GM12892 (cell line): Measurements from ENCODE around the gene CLN6. TPM values are rescaled to one million over a fixed set of nuclear protein-coding genes. Genes with fewer than 3 reads are reported as not detected.
A peak's percentile ranks its signal among the peaks of the same experiment; 100 is the strongest.

ENCODE experiments used
- DNase-seq: peaks from one replicate; pipeline ENCODE4 v3.0.0; 2011; ENCODE audit not compliant: insufficient read length
- FAIRE-seq: peaks from 2 replicates; lab custom pipeline; 2011; peaks lifted over from hg19 to GRCh38; lab: Jason Lieb, UNC
- POLR2A ChIP-seq: IDR thresholded peaks from 2 replicates; pipeline ENCODE4 v1.6.1; 2011; ENCODE audit warnings: low read depth, low read length, control low read depth
- POLR2AphosphoS5 ChIP-seq: IDR thresholded peaks from 2 replicates; pipeline ENCODE4 v1.6.1; 2011; ENCODE audit warnings: low read depth, low read length, control low read depth
- TAF1 ChIP-seq: IDR thresholded peaks from 2 replicates; pipeline ENCODE4 v1.6.1; 2011; ENCODE audit warnings: low read depth, mild to moderate bottlenecking, control low read depth, low read length, borderline replicate concordance
- polyA plus RNA-seq: library from polyadenylated mRNA; unstranded; fragments of >200 nt; gene quantifications from one replicate; pipeline ENCODE4 v1.2.1, GENCODE V29; 2012; ENCODE audit warnings: missing spikeins, inconsistent platforms; ENCODE audit not compliant: missing spikeins

CLN6 gene
- polyA plus RNA-seq: 27.6 TPM

DNA sequence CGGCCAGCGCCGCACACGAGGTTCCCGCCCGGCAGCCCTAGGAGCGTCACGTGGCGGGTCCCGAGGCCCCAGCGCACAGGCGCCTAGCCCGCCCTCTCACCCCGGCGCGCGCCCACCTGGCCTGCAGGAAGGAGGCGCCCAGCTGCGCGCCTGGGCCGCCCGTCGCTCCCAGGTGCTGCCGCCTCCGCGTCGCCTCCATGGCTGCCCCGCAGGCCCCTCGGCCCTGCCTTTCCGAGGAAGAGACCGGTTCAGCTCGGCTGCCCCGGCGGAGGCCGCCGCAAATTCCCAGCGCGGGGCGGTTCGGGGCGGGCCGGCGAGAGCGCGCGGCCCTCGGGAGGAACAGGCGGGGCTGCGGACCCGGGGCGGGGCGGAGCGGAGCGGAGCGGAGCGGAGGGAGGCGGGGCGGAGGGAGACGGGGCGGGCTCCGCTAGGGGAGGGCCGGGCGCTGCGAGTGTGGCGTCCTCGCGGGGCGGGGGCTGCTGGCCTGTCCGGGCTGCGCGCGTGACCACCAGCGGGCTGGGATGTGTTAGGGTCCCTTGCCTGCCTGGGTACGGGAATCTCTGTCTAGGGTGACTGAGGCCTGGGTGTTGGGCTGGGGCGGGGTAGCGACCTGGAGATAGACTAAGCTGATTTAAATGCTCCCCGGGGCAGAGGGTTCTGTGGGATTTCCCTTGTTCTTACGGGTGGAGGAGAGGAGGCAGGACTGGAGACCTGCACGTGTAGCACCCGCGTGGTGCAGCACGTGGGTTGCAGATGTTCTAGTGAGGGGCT is at the start of gene CLN6:
CLN6 (minus strand) TSS at position 343 of the 771 bp plus-strand sequence; CDS start at position 199, 144 bp downstream.
- FAIRE-seq: peak; percentile 88
- DNase-seq: peak; percentile 87
- peak; percentile 17; the same call in 1 of the 2 replicates for TF ChIP-seq TAF1
- TF ChIP-seq POLR2AphosphoS5: no peak
- TF ChIP-seq POLR2A: peak; percentile 71; the same call in 1 of the 2 replicates

DNA sequence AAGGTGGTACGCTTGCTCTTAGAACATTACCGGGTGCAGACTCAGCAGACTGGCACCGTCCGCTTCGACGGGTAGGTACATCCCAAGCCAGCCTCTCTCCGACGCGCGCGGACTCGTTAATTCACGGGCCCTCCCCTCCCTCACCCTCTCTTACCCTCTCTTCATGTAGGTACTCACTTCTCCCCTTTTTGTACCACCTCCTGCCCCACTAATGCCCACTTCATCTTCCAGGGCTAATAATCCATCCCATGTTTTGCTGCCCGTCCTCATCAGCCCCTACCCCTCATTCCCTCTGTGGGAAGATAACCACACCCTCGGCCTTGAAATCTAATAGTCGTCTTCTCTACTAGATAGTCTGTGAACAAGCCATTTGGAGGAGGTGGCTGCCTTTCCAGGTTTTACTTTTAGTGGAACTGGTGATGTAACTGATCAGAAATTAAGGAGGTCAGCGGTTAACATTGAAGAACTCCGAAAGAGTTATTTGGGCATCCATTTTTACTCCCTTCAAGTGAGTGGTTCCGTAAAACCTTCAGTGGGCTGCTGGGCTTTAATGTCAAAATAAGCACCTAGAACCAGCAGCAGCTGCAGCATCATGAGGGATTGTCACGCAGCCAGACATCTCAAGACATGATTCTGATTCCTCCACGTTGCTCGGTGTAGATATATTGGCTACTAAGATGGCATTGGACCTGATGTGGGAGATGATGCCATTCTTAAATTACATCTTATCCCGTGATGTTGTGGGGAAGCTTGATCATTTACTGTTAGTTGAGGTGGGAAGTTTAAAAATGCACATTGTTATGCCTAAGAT is 49.3 kb upstream of the CLN6 start:
- DNase-seq (no peak), FAIRE-seq (no peak)
- TF ChIP-seq POLR2A (no peak), TAF1 (no peak), POLR2AphosphoS5 (no peak)

DNA sequence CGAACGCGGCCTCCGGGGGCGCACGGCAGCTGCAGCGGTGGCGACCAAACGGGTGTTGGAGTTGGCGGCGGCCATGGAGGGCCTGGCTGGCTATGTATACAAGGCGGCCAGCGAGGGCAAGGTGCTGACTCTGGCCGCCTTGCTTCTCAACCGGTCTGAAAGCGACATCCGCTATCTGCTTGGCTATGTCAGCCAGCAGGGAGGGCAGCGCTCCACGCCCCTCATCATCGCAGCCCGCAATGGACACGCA is 48.7 kb upstream of the CLN6 start:
- DNase-seq (no peak), FAIRE-seq (no peak)
- no peak for TF ChIP-seq POLR2AphosphoS5
- TF ChIP-seq POLR2A: no peak
- TF ChIP-seq TAF1: no peak

DNA sequence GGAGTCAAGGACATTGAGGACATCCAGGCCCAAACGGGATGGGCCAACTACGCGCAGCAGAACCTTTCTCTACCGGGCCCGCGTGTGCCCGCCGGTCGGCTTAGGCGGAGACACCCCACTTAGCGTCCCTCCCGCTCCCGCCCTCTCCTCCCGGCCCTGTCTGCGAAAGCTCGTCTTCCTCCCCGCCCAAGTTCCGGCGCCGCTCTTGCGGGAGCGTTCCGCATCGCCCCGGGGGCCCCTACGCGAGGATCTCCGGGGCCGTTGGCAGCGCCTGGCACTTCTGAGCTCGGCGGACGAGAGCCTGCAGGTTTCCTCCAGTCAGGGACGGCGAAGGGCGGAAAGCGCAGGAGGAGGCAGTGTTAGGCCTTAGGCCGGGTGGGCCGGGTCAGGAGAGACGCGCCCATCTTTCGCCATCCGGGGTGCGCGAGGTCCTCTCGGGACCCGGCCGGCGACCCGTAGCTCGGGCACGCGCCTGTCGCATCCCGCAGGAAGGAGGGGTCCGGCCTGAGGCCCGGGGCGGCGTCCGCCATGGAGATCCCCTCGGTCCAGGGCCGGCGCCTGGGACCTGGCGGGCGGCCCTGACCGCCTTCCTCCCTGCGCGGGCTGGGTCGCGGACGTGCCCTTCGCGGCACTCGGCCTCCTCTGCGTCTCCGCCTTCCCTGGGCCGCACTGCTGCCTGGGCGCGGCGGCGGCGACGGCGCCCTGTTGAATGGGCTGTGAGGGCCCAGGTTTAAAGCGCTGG is 48.2 kb upstream of the CLN6 start, which contains the start of gene FEM1B:
FEM1B (plus strand) TSS at position 143 of the 742 bp plus-strand sequence. CDS start 673 bp downstream, outside the sequence.
- peak; percentile 90 for TF ChIP-seq POLR2AphosphoS5
- peak; percentile 77 for TF ChIP-seq POLR2A
- peak; percentile 89 for TF ChIP-seq TAF1
- peak; percentile 82 for DNase-seq
- FAIRE-seq: peak; percentile 91

DNA sequence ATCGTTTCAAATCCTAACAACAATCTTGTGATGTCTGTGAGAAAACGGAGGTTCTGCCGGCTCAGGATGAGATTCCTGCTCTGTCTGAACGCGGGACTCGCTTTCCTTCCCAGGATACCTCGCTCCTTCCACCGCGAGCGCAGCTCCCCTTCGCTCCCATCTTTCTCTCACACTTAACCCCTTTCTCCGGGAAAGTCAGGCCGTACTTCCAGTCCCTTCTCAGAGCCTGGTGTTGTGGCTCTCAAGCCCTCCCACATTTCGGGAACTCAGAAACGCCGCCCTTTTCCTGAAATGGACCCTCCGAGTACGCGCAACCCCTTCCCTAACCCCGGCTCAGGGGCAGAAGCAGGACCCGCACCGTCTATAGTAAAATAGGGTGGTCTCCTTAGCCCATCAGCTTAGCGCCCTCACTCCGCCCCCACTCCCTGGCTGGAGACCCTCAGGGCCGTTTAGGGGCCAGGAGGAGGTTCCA is 47.6 kb upstream of the CLN6 start:
- FAIRE-seq: no peak
- DNase-seq: no peak
- TF ChIP-seq TAF1 (no peak), POLR2A (no peak), POLR2AphosphoS5 (no peak)

DNA sequence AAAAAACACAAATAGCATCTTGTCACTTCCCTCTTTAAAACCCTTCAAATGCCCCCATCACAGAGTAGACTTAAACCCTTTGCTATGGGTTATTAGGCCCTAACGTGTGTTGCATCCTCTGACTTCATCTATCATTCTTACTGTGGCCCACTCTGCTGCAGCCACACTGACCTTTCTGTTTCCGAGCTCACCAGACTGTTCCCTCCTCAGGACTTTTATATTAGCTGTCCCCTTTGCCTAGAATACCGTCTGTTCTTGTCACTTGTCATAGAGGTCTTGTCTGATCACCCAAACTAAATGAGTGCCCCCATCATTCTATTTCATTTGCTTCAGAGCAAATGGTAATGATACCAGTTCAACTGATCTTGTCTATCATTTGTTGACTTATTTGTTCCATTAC is 47.1 kb upstream of the CLN6 start:
- FAIRE-seq (peak; percentile 44), DNase-seq (no peak)
- TF ChIP-seq POLR2A: no peak
- TF ChIP-seq TAF1: no peak
- TF ChIP-seq POLR2AphosphoS5: no peak

DNA sequence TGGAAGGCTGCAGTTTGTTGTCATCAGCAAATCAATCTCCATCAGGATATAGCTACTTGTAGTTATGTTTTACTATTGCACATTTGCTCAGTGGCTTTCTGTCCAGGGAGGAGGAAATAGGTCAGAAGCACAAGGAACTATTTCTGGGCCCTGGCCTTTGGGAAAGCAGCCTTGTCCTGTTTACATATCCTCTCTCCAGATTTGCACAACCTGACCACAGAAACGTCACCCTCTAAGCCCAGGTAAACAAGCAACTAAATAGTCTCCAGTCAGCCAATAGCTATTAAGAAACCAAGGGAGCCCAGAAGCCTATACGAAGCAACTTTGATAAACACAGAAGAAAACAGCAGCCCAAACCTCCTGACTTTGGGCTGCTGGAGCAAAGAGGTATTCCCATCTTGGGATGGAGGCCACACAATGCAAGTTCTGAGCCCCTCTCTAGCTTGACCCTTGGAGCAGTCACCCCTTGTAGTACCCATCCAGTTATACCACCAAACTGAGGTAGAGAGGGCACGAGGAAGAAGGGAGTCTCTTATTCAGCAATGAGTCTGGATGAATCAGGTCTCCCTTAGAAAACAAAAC is 45.7 kb upstream of the CLN6 start:
- no peak for DNase-seq
- TF ChIP-seq POLR2AphosphoS5 (no peak), POLR2A (no peak), TAF1 (no peak)
- FAIRE-seq: no peak

DNA sequence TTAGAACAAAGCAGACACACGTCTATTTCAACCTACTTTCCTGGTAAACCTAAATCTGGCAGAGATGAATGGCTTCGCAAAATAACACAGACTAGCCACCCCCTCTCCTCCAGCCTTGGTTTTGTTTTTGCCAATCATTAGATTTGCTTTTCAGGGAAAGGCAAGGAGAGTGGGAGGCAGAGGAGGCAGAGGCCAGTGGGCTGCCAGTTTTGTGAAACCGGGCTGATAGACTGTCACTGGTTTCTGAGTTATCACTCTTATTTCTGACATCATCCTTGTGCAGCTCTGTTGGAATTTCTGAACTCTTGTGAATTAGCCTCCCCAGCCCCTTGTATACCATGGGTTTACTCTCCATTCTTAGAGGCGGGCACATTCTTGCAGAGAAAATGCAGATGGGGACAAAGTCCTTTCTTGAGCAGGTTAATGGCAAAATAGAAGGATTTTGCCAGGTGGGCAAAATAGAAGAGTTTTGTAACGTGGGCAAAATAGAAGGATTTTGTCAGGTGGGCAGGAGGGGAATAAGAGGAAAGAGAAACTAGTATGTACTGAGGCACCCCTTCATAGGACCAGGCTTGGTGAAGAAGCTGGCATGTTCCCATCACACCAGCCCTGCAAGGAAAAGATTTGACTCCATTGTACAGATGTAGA is 44.8 kb upstream of the CLN6 start:
- DNase-seq: no peak
- no peak for FAIRE-seq
- TF ChIP-seq TAF1 (no peak), POLR2AphosphoS5 (no peak), POLR2A (no peak)

DNA sequence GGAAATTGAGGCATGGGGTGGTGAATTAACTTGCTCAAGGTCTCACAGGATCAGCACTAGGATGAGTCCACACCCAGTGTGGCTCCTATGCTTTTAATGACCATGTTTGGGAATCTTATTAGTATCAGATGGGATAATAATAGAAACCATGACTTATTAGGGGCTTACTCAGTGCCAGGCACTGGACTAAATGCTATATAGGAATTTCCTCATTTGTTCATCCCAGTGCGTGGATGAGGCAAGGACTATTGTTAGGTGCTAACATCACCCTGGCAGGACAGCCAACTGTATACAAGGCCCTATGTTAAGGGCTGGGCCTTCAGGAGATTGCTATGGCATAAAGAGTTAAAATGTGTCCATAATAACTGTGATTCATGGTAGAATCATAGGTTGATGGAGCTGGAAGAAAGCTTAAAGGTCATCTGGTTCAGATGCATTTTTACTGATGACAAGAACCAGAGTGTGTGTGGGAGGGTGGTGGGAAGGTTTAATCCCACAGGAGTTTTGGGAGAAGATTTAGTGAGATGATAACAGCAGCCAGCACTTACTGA is 43.3 kb upstream of the CLN6 start:
- DNase-seq (no peak), FAIRE-seq (no peak)
- TF ChIP-seq POLR2AphosphoS5 (no peak), POLR2A (no peak), TAF1 (no peak)

DNA sequence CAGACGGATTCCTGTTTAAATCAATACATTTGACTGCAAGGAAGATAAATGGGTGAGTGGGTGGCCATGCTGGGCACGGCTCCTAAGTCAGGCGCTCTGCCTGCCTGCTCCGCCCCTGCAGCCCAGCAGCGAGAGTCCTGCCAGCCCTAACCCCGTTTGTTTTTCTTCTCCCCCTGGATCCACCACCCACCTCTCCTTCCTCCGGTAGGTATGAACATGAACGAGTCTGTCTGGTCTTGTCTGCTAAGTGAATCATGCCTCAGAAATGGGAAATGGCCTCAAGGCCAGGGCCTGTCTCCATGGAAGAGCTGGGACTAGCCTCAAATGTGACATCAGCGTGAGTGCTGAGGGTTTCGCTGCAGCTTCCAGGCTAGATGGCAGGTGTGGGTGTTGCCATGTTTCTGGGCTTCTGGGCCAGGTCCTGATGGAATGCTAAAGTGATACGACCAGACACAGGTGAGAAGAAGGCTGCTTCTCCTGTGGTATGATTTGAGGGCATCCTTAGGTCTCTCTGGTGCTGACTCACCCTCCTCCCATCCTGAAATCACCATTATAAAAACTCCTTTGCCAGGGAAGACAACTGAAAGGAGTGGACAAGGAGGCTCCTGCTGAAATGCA is 42.4 kb upstream of the CLN6 start:
- DNase-seq: no peak
- TF ChIP-seq TAF1 (no peak), POLR2A (no peak), POLR2AphosphoS5 (no peak)
- FAIRE-seq: no peak
